ENCODE measurements around the gene ANO8.
A peak's percentile ranks its signal among the peaks of the same experiment; 100 is the strongest.

ANO8 gene

GRCh38 chr19:17330262-17331044 is 4.2 kb downstream of the ANO8 start:
- H3K27ac ChIP-seq (replicated peaks; ENCODE audit: low read length), result no peak overlapping the region
- H3K14ac ChIP-seq (ENCODE audit: low read length), result no peak overlapping the region
- H3K4me3 ChIP-seq (ENCODE audit: low read length in 2 of 2), result no peak overlapping the region
- no peak for DNase-seq (ENCODE audit: low spot score)
- H3K23ac ChIP-seq (ENCODE audit: low read depth, low read length, poor library complexity), result peak overlapping the region; percentile 73
- H3K9me3 ChIP-seq (replicated peaks in 1 of 2; ENCODE audit: control insufficient read depth in 2 of 2, insufficient read depth in 1 of 2, low read depth in 1 of 2, low read length in 2 of 2), result peaks cover 3 to 8% of the 10 kb centered on the region in 2 donors
- H3K18ac ChIP-seq (ENCODE audit: low read length), result peak overlapping the region; percentile 7
- H2BK120ac ChIP-seq (ENCODE audit: low read depth, low read length), result no peak overlapping the region
- no peak overlapping the region for H2AFZ ChIP-seq (ENCODE audit: low read length)
- H3K27me3 ChIP-seq (ENCODE audit: control insufficient read depth in 3 of 3, insufficient read depth in 3 of 3, low read depth in 1 of 3, low read length in 3 of 3), result peaks cover 0 to 7% (median 0%) of the 10 kb centered on the region in 3 experiments
- no CpG with 5 or more reads among the region's 24 CpGs for WGBS, 2 donors (ENCODE audit: extremely low coverage in 2 of 2, insufficient read length in 2 of 2, insufficient replicate concordance in 1 of 2)
- peak overlapping the region; percentile 99 for H2AK5ac ChIP-seq (ENCODE audit: low read depth, low read length)
- peak overlapping the region; percentile 84 for H2BK12ac ChIP-seq (ENCODE audit: low read length)
- H2BK5ac ChIP-seq (ENCODE audit: low read length), result no peak overlapping the region
- H4K8ac ChIP-seq (ENCODE audit: low read depth, low read length), result no peak overlapping the region
- peaks cover 6 to 22% of the 10 kb centered on the region in 2 donors for H3K4me1 ChIP-seq (ENCODE audit: control insufficient read depth in 2 of 2, insufficient read depth in 1 of 2, low read depth in 1 of 2, low read length in 2 of 2)
- peaks cover 25 to 52% of the 10 kb centered on the region in 2 donors for H3K36me3 ChIP-seq (replicated peaks in 1 of 2; ENCODE audit: control insufficient read depth in 2 of 2, insufficient read depth in 2 of 2, low read length in 2 of 2)
- no peak overlapping the region for H4K91ac ChIP-seq (ENCODE audit: low read depth, low read length, poor library complexity)
- no peak overlapping the region for H3K4me2 ChIP-seq (ENCODE audit: insufficient read depth, low read length, poor library complexity, severe bottlenecking)
- no peak overlapping the region for H3K4ac ChIP-seq (ENCODE audit: low read length)
- H2BK15ac ChIP-seq (ENCODE audit: low read length), result no peak overlapping the region
- no peak overlapping the region for H3K9ac ChIP-seq (ENCODE audit: low read depth, low read length, poor library complexity)
- H3K79me1 ChIP-seq (ENCODE audit: low read depth, low read length), result peaks cover 7% of the 10 kb centered on the region

- no peak overlapping the region for H2BK120ac ChIP-seq (ENCODE audit: low read depth, low read length)
- no peak for DNase-seq (ENCODE audit: low spot score)
- peak overlapping the region; percentile 66 for H3K4ac ChIP-seq (ENCODE audit: low read length)
- H2BK5ac ChIP-seq (ENCODE audit: low read length), result peak overlapping the region; percentile 53
- H2BK12ac ChIP-seq (ENCODE audit: low read length), result peak overlapping the region; percentile 99
- peak overlapping the region; percentile 89 for H3K23ac ChIP-seq (ENCODE audit: low read depth, low read length, poor library complexity)
- no peak overlapping the region for H3K27ac ChIP-seq (replicated peaks; ENCODE audit: low read length)
- peaks cover 7% of the 10 kb centered on the region for H3K79me1 ChIP-seq (ENCODE audit: low read depth, low read length)
- peak overlapping the region; percentile 77 for H3K9ac ChIP-seq (ENCODE audit: low read depth, low read length, poor library complexity)
- no peak overlapping the region for H2AFZ ChIP-seq (ENCODE audit: low read length)
- peak overlapping the region; percentile 47 for H3K14ac ChIP-seq (ENCODE audit: low read length)
- H3K27me3 ChIP-seq (ENCODE audit: control insufficient read depth in 3 of 3, insufficient read depth in 3 of 3, low read depth in 1 of 3, low read length in 3 of 3), result peaks cover 0 to 7% (median 0%) of the 10 kb centered on the region in 3 experiments
- H3K4me2 ChIP-seq (ENCODE audit: insufficient read depth, low read length, poor library complexity, severe bottlenecking), result peak overlapping the region; percentile 11
- H3K4me3 ChIP-seq (ENCODE audit: low read length in 2 of 2), result peak overlapping the region in 1 of 2 donors; percentile 5
- no CpG with 5 or more reads among the region's 51 CpGs for WGBS, 2 donors (ENCODE audit: extremely low coverage in 2 of 2, insufficient read length in 2 of 2, insufficient replicate concordance in 1 of 2)
- H2BK15ac ChIP-seq (ENCODE audit: low read length), result peak overlapping the region; percentile 92
- peak overlapping the region; percentile 96 for H3K18ac ChIP-seq (ENCODE audit: low read length)
- peak overlapping the region; percentile 43 for H4K8ac ChIP-seq (ENCODE audit: low read depth, low read length)
- peaks cover 29 to 60% of the 10 kb centered on the region in 2 donors for H3K36me3 ChIP-seq (replicated peaks in 1 of 2; ENCODE audit: control insufficient read depth in 2 of 2, insufficient read depth in 2 of 2, low read length in 2 of 2)
- H2AK5ac ChIP-seq (ENCODE audit: low read depth, low read length), result peak overlapping the region; percentile 99
- peaks cover 2 to 20% of the 10 kb centered on the region in 2 donors for H3K4me1 ChIP-seq (ENCODE audit: control insufficient read depth in 2 of 2, insufficient read depth in 1 of 2, low read depth in 1 of 2, low read length in 2 of 2)
- H4K91ac ChIP-seq (ENCODE audit: low read depth, low read length, poor library complexity), result peak overlapping the region; percentile 72
- peaks cover 3 to 8% of the 10 kb centered on the region in 2 donors for H3K9me3 ChIP-seq (replicated peaks in 1 of 2; ENCODE audit: control insufficient read depth in 2 of 2, insufficient read depth in 1 of 2, low read depth in 1 of 2, low read length in 2 of 2)
These were observed 5.0 kb downstream of the ANO8 start for GRCh38 chr19:17329366-17330261.

- Histone ChIP-seq H3K23ac (ENCODE audit: low read depth, low read length, poor library complexity) (peak overlapping the region; percentile 93), H3K27me3 (ENCODE audit: control insufficient read depth in 3 of 3, insufficient read depth in 3 of 3, low read depth in 1 of 3, low read length in 3 of 3) (peaks cover 0 to 7% (median 0%) of the 10 kb centered on the region in 3 experiments), H2BK5ac (ENCODE audit: low read length) (peak overlapping the region; percentile 53), H3K4ac (ENCODE audit: low read length) (peak overlapping the region; percentile 66), H2AFZ (ENCODE audit: low read length) (no peak overlapping the region), H2AK5ac (ENCODE audit: low read depth, low read length) (peak overlapping the region; percentile 99), H3K14ac (ENCODE audit: low read length) (peak overlapping the region; percentile 47), H3K4me1 (ENCODE audit: control insufficient read depth in 2 of 2, insufficient read depth in 1 of 2, low read depth in 1 of 2, low read length in 2 of 2) (peaks cover 0 to 18% of the 10 kb centered on the region in 2 donors), H3K9me3 (replicated peaks in 1 of 2; ENCODE audit: control insufficient read depth in 2 of 2, insufficient read depth in 1 of 2, low read depth in 1 of 2, low read length in 2 of 2) (peaks cover 3 to 8% of the 10 kb centered on the region in 2 donors), H4K8ac (ENCODE audit: low read depth, low read length) (peak overlapping the region; percentile 43), H2BK15ac (ENCODE audit: low read length) (peak overlapping the region; percentile 92), H3K4me3 (ENCODE audit: low read length in 2 of 2) (peak overlapping the region in 1 of 2 donors; percentile 72), H3K79me1 (ENCODE audit: low read depth, low read length) (peaks cover 9% of the 10 kb centered on the region), H3K36me3 (replicated peaks in 1 of 2; ENCODE audit: control insufficient read depth in 2 of 2, insufficient read depth in 2 of 2, low read length in 2 of 2) (peaks cover 33 to 66% of the 10 kb centered on the region in 2 donors), H3K18ac (ENCODE audit: low read length) (peak overlapping the region; percentile 96), H3K9ac (ENCODE audit: low read depth, low read length, poor library complexity) (peak overlapping the region; percentile 86), H2BK120ac (ENCODE audit: low read depth, low read length) (no peak overlapping the region), H3K27ac (replicated peaks; ENCODE audit: low read length) (peak overlapping the region; percentile 84), H2BK12ac (ENCODE audit: low read length) (peak overlapping the region; percentile 99), H3K4me2 (ENCODE audit: insufficient read depth, low read length, poor library complexity, severe bottlenecking) (peak overlapping the region; percentile 73), H4K91ac (ENCODE audit: low read depth, low read length, poor library complexity) (peak overlapping the region; percentile 72)
- DNase-seq (ENCODE audit: low spot score), result no peak
- WGBS, 2 donors (ENCODE audit: extremely low coverage in 2 of 2, insufficient read length in 2 of 2, insufficient replicate concordance in 1 of 2), result no CpG with 5 or more reads among the region's 94 CpGs
These were observed 5.9 kb downstream of the ANO8 start for GRCh38 chr19:17328517-17329365.
